Nucleus accumbens (tissue), 56 donors: Measurements from ENCODE around the gene NEURL1B.
A peak's percentile ranks its signal among the peaks of the same experiment; 100 is the strongest.

Experiments
- DNase-seq, 56 donors: peaks; one replicate each; lab custom pipeline; 2025; lab: John Stamatoyannopoulos, UW

NEURL1B gene

GRCh38 chr5:172608773-172609172 lies 32.3 kb upstream of the NEURL1B start:
- DNase-seq, result no peak

GRCh38 chr5:172610643-172611042 lies 30.4 kb upstream of the NEURL1B start:
- no peak for DNase-seq

- no peak for DNase-seq
Observed at GRCh38 chr5:172611913-172612312, 29.1 kb upstream of the NEURL1B start.

- no peak for DNase-seq
Observed at GRCh38 chr5:172612771-172613170, 28.3 kb upstream of the NEURL1B start.

GRCh38 chr5:172616136-172616535 lies 24.9 kb upstream of the NEURL1B start:
- no peak for DNase-seq

- DNase-seq, result peak in 1 of 56 donors; percentile 11
Observed at GRCh38 chr5:172616730-172617129, 24.3 kb upstream of the NEURL1B start.

GRCh38 chr5:172617817-172618216 lies 23.2 kb upstream of the NEURL1B start:
- no peak for DNase-seq

- no peak for DNase-seq
Observed at GRCh38 chr5:172618574-172619365, 22.3 kb upstream of the NEURL1B start.

GRCh38 chr5:172620506-172620905 lies 20.6 kb upstream of the NEURL1B start:
- no peak for DNase-seq

GRCh38 chr5:172622091-172623046 lies 18.7 kb upstream of the NEURL1B start:
- no peak for DNase-seq

- peak in 8 of 56 donors; percentile 10 to 40 (median 30) for DNase-seq
Observed at GRCh38 chr5:172623313-172623980, 17.6 kb upstream of the NEURL1B start.

- DNase-seq, result peak in 1 of 56 donors; percentile 13
Observed at GRCh38 chr5:172624083-172624995, 16.7 kb upstream of the NEURL1B start.

- DNase-seq, result no peak
Observed at GRCh38 chr5:172624996-172625964, 15.8 kb upstream of the NEURL1B start.

GRCh38 chr5:172626031-172626581 lies 15.0 kb upstream of the NEURL1B start:
- no peak for DNase-seq

GRCh38 chr5:172630082-172630481 lies 11.0 kb upstream of the NEURL1B start:
- DNase-seq, result no peak

- DNase-seq, result no peak
Observed at GRCh38 chr5:172630482-172630881, 10.6 kb upstream of the NEURL1B start.

GRCh38 chr5:172630986-172631385 lies 10.1 kb upstream of the NEURL1B start:
- no peak for DNase-seq
